NCI-H82 treated with DMSO at 0.1 percent for 48 hours (cell line): Measurements from ENCODE around the gene HAUS8.
"Not testable (repeated sequence)": the region's sequence is repeated elsewhere in the genome, so short reads cannot be mapped to it uniquely, and the experiment has no call there.

ENCODE experiments used
- DNase-seq: peaks from one replicate; lab custom pipeline; 2025; ENCODE audit not compliant: unreplicated experiment; lab: John Stamatoyannopoulos, UW

Gene HAUS8

DNA sequence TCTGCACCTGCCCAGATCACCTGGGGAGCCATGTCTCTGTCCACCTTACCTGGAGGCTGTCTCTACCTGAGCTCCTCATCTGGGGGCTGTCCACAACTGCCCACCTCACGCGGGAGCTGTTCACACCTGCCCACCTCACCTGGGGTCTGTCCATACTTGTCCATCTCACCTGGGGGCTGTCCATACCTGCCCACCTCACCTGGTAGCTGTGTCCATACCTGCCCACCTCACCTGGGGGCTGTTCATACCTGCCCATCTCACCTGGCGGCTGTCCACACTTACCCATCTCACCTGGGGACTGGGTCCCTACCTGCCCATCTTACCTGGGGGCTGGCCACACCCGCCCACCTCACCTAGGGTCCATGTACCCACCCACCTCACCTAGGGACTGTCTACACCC lies 38.6 kb downstream of the HAUS8 start:
- DNase-seq: no peak

DNA sequence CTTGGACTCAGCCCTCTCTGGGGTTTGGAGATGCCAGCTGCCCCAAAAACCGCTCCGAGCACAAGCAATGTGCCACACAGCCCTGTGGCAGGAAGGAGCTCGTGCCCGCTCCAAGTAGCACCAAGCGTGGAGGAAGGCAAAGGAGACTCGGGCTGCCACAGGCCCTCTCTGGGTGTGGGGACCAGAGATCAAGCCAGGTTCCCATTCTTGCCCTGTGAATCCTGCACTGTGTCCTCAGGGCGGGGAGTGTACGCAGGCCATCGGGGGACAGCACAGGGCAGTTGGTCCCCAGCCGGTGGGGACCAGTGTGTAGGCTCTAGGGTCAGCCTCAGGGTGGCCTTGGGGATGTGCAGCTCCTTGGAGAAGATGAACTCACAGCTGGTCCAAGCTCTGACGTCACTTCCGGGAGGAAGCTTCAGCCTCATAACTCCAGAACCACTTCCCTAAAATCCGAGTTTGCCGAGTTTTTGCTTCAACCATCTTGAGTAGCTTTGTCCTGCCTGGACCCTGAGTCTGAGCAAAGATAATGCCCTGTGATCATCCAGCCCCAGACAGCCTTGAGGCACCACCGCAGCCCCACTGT lies 39.3 kb downstream of the HAUS8 start:
- DNase-seq: no peak

DNA sequence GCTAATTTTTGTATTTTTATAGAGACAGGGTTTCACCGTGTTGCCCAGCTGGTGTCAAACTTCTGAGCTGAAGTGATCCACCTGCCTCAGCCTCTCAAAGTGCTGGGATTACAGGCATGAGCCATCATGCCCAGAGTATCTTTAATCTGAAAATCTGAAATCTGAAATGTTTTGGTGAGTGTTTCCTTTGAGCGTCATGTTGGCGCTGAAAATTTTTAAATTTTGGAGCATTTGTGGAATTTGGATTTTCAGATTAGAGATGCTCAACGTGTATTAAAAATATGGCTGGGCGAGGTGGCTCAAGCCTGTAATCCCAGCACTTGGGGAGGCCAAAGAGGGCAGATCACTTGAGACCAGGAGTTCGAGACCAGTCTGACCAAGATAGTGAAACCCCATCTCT lies 43.5 kb downstream of the HAUS8 start:
- no peak for DNase-seq

DNA sequence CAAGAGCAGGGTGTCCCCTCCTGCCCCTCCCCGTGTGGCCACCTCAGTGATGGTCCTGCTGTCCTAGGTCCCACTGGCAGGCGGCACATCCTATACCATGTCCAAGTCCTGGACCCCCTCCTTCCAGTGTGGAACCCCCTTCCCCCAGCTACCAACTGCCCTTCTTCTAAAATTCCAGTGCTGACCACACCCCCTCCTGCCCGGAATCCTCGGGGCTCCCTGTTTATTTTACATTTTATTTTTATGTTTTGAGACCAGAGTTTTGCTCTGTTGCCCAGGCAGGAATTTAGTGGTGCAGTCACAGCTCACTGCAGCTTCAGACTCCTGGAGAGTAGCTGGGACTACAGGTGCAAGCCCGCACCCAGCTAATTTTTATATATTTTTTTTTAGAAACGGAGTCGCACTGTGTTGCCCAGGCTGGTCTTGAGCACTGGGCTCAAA lies 47.7 kb downstream of the HAUS8 start:
- no peak for DNase-seq

DNA sequence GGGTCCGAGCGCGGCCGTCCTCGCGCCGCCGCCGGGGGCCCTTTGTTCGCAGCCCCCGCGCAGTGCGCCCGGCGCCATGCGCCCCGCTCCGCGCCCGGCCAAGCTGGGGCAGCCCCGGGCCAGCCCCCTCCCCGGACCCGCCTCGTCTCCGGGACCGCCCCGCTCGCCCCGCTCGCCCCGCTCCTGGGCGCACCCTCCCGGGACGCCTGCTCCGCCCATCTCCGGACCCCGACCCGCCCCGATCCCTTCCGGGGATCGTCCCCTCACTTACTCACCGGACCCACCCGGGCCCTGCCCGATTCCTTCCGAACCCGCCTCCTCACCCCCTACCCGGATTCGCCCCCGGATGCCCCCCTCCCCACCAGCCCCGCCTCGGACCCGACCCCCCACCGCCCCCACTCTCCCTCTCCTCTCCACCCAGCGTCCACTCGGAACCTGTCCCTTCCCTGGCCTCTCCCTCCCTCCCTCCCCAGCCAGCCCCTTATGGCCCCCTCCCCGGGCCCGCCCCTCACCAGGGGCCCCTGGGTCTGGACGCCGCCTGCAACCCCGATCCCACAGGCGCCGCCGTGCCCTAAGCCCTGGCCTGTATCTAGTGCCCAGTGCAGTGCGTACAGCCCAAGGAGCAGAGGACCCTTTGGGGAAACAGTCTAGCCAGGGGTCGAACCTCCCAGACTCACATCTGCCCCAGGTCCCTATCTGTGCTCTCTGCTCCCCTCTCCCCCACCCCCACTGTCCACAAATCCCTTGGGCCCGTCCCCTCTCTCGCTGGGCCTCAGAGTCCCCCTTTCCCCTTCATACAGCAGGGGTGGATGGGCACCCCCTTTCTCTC lies 48.3 kb downstream of the HAUS8 start, which contains the start of gene CPAMD8:
Gene CPAMD8, minus strand, starts transcription at position 105 of the 829 bp plus-strand sequence. CDS start 168 bp downstream, outside the sequence.
- no peak for DNase-seq

DNA sequence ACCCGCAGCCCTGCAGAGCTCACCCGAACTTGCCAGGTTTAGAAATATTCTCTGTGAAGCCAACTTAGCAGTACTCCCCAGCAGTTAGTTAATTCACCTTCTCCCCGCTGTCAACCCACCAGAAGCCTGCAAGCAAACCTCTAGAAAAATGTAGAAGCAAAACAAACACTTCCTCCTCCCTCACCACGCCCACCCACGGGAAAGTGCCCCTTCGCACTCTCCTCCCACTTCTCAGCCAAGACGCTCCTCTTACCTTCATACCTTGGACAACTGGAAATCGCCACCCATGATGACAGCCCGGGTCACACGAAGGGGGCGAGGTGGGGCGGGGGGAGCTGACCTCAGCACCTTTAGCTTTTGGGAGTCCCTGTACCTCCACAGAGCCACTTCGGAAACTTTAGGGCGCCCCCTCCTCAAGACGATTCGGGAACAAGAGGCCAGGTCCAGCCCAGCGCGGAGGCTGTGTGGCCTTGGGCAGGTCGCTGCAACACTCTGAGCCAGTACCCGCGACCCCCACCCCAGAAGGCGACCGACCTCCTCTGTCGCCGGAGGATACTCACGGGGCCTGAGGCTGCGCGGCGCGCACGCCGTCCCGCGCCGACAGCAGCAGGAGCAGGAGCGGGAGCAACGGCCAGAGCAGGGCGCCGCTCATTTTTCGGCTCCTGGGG lies 49.1 kb downstream of the HAUS8 start:
- DNase-seq: no peak

DNA sequence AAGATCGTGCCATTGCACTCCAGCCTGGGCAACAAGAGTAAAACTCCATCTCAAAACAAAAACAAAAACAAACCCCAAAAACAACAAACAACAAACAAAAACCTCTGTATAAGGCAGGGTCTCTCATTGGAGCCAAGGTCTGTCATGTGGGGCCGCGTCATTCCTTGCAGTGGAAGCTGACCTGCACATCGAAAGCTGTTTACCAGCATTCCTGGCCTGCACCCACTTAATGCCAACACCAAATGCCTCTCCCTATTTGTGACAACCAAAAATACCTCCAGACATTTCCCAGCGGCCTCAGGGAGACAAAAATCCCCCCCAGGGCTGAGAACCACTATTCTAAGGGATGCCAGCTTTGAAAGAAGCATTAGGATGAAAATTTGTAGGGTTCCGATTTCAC lies 49.9 kb downstream of the HAUS8 start:
- no peak for DNase-seq

DNA sequence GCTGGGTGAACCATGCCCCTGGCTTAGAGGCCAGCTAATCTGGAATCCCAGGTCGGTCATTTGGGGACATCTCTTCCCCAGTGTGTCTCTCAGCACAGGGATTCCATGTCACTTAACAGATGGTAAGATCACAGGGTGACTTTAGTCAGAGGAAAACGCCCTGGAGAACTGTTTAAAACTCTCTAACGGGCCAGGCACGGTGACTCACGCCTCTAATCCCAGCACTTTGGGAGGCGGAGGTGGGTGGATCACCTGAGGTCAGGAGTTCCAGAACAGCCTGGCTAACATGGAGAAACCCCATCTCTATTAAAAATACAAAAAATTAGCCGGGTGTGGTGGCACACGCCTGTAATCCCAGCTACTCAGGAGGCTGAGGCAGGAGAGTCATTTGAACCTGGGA lies 50.3 kb downstream of the HAUS8 start:
- DNase-seq: not testable (repeated sequence)

DNA sequence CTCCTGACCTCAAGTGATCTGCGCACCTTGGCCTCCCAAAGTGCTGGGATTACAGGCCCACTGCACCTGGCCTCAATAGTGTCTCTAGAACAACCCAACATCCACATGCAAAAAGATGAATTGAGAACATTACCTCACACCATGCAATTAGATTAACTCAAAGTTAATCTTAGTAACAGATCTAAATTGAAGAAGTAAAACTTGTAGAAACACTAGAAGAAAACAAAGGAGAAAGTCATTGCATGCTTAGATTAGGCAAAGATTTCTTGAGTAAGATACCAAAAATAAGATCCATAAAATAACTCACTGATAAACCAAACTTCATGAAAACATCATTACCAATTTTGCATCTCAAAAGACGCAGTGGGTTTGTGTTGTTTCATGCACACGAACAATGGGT lies 51.4 kb downstream of the HAUS8 start:
- no peak for DNase-seq

DNA sequence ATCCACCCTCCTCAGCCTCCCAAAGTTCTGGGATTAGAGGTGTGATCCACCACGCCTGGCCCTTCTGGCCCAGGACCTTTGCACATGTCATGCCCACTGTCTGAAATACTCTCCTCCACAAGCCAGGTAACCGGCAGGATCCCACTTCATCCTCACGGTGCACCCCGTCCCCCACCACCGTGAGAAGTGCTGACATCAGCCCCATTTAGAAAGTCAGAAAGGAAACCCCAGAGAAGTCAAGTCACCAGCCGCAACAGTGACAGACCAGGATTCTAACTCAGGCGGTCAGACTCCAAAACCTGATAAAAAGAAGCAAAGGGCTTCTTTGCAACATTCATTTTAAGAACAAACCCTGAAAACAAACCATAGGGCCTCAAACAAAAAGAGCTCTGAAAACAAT lies 52.5 kb downstream of the HAUS8 start:
- no peak for DNase-seq

DNA sequence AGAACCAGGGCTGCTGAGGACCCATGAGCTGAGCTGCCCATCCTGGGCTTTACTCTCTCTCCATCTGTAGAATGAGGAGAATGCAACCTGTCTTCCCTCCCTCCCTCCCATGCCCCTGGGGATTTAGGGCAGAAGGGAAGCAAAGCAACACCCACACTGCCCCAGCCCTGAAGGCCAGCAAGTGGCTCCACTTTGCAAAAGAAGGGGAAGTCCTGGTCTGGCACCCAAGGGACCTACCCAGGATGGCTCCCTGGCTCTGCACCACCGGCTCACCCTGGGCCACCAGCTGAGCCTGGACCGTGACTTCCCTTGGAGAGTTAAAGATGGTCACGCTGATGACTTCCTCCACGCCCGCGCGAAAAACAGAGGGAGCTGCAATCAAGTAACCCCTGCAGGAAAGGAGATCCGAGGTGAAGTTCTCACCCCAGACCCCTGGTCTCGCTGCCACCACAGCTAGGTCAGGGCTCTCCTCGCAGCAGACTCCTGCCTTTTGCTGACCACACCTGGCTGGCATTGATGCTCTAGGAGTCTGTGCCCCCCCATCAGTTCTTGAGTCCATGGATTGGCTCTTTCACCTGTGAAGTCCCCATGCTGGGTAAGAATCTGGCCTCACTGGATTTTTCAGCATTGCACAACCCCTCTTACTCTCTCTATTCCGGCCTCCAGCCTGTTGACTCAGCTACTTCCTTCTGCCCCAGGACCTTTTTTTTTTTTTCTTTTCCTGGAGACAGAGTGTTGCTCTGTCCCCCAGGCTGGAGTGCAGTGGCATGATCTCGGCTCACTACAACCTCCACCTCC lies 53.3 kb downstream of the HAUS8 start:
- no peak for DNase-seq

DNA sequence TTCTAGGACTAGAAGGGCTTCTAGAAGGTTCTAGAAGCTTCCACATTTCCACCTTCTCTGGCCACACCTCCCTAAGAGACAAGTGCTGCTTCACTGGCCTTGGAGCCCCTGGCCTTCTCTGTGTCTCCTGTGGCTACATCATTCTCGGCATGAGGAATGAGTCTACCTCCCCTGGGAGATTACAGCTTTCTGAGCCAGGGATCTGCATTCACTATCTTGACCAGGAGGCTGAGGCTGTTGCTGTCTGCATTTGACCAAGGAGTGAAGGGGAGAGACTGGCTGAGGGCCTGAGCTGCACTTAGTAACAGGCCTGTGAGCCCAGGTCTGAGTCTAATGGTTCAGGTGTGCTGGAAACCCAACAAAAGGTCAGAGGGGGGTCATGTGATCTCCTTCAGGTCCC lies 53.9 kb downstream of the HAUS8 start:
- no peak for DNase-seq

DNA sequence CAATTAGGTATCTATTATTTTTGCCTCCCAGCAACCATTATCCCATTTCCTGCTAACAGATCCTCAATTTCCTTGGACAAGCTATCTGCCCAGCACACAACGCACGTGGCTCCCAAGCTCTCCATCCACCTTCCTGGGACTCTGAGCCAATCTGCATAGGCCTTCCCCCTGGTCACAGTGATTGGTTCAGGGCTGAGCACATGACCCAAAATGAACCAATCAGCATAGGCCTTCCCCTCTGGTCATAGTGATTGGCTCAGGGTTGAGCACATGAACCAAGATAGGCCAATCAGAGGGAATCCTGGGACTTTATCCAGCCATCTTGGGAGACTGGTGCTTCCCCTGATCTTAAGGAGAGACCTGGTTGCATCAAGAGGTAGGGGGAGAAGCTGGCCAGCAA lies 54.4 kb downstream of the HAUS8 start:
- DNase-seq: no peak

DNA sequence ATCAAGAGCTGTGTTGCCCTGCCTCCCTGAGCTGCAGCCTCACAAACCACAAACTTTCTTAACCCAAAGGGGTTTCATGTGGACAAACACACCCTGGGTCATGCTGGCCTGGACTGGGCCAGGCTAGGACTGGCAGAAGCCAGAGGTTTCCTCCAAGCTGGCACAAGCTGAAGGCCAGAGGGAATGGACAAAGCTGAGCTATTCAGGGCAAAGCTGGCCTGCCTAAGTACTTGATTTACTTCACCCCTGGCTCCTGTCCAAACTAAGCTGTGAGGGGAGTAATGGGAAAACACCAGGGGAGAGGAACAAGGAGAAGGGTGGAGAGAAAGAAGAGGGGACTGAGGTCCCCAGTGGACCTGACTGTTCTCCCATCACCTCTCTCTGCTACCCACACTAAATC lies 54.9 kb downstream of the HAUS8 start:
- DNase-seq: no peak

DNA sequence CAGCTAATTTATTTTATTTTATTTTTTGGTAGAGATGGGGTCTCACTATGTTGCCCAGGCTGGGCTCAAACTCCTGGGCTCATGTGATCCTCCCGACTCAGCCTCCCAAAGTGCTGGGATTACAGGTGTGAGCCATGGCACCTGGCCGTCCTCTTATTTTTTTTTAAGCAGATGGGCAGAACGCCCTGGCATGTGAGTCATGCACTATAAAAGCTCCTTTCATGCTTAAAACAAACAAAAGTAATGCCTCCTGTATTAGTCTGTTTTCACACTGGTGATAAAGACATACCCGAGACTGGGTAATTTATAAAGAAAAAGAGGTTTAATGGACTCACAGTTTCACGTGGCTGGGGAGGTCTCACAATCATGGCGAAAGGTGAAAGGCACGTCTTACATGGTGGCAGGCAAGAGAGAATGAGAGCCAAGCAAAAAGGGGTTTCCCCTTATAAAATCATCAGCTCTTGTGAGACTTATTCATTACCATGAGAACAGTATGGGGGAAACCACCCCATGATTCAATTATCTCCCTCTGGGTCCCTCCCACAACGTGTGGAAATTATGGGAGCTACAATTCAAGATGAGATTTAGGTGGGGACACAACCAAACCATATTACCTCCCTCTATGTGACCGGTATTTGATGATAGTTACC lies 60.9 kb downstream of the HAUS8 start:
- not testable (repeated sequence) for DNase-seq

DNA sequence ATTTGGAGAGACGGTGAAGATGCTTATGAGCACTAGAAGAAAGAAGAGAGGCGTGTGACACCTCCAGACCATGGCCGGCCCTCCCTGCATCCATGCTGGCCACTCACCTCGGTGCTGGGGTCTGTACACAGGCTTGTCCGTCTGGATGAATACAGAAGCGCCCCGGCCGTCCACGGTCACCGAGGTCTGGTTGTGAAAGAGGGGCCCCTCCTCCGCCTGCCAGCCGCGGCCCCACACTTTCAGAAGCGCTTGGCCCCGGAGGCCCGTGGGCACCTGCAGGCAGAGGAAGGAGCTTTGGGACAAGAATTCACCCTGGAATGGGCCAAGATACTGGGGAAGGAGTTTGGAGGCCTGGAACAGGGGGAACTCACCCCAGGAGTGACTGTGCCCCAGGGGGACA lies 63.8 kb downstream of the HAUS8 start:
- DNase-seq: no peak

DNA sequence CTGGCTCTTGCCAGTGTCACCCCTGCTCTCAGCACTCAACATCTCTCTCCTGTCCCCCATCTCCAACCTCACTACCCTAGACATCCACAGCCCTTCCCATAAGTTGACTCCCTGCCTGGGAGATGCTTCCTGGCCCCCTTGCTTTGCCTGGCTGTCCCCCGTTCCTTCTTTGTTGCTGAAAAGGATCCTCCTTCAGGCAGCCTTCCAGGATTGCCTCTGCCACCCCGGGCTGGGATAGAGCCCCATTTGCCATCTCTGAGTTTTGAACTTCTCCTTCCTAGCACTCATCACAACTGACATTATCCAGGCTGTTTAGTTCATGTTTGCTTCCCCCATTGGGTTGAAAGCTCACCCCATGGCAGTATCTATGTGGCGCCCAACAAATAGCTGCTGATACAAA lies 68.7 kb downstream of the HAUS8 start:
- DNase-seq: no peak

DNA sequence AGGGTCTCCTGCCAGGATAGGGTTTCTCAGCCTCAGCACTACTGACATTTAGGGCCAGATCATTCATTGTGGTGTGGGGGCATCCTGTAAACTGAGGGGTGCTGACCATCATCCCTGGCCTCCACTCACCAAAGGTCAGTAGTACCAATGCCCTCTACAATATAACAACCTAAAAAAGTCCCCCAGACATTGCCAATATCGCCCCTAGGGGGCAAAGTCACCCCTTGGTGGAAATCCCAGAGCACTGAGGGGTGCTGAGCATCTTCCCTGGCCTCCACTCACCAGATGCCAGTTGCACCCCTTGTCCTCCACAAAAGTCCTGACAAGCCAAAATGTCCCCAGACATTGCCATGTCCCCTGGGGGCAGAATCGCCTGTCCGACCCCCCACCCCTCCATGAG lies 70.3 kb downstream of the HAUS8 start:
- no peak for DNase-seq

DNA sequence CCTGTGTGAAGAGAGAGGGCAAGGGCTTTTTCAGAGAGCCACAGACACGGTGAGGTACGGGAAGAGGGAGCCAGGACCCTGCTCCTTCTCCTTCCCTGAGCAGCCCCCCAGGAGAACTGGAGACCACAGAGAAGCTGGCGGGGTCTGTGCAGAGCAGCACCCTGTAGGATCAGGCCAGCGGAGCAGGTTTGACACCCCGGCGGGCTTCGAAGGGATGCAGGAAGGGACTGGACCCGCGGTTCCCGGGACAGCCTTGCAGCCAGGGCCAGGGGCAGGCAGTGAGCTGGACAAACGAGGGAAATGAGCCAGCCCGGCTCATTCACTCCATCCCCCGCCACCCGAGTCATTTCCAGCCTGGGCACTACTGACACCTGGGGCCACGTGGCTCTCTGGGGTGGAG lies 70.9 kb downstream of the HAUS8 start:
- DNase-seq: no peak

DNA sequence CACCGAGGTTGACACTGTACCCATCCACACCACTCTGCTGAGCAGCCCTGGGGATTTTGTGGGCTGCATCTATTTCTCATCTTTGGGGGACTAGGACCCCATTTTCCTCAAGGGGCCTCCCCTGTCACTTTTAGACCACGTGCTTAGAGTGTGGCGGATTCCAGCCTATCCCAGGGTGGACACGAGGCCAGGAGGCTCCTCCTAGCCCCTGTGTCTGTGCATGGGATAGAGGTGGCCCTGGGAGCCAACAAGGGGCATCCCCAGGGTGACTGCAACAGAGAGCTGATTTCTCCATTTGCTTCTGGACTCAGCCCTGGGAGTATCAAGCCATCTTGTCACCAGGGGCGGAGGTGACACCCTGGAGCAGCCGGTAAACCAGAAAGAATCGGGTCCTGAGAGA lies 72.8 kb downstream of the HAUS8 start:
- DNase-seq: no peak
